ENCODE data around the gene ZNF215. TPM values are rescaled to one million over a fixed set of nuclear protein-coding genes. Genes with fewer than 3 reads are reported as not detected.

ZNF215 gene
- total RNA-seq, 2 experiments from 2014 or later, result 59.8 to 61.0 TPM

DNA sequence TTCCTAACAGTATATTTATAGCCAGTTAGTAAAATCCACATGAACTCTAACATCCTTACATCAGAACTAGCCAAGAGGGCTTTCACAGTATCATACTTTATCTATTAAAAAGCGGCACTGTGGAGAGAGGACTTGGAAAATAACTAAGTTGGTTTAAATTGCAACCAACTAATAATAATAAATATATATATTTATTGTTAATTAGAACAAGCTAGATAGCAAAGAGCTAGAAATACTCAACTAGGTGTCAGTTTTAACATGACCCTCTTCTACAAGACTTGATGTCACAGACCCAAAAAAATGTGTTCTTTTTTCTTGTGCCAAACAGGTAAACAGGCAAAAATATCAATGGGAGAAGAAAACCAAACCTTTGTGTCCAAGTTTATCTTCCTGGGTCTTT lies 5.5 kb upstream of the ZNF215 start, which contains the start of gene OR2D3:
TSS of gene OR2D3 (plus strand) at position 301 of the 400 bp plus-strand sequence. CDS start at position 301, 0 bp downstream.
- BruUV-seq (replicated peaks), result no TSS peak
- Histone ChIP-seq H2AFZ (ENCODE audit: low read length) (no peak within 1 kb of the TSS), H3K27ac (ENCODE audit: low read depth, low read length, poor library complexity, severe bottlenecking) (no peak within 1 kb of the TSS), H3K9me2 (ENCODE audit: insufficient read depth, low read length) (no peaks in the 10 kb centered on the region), H3K4me1 (ENCODE audit: insufficient read depth, low read length, poor library complexity, severe bottlenecking) (peaks cover 5% of the 10 kb centered on the region), H3K4me3 (ENCODE audit: low read depth, low read length, poor library complexity, severe bottlenecking) (no peak within 1 kb of the TSS), H3K9me3 (ENCODE audit: low read length) (peaks cover 6% of the 10 kb centered on the region), H3K79me2 (ENCODE audit: insufficient read depth, low read depth, low read length) (no peaks in the 10 kb centered on the region), H4K20me1 (ENCODE audit: insufficient read depth, low read length) (no peaks in the 10 kb centered on the region), H3K4me2 (ENCODE audit: low read length) (no peak within 1 kb of the TSS), H3K36me3 (ENCODE audit: insufficient read depth, low read length) (peaks cover 15% of the 10 kb centered on the region)
- ChIA-PET POLR2A (interaction anchor here (0.7 kb wide), 1 partner anchor 9 kb away, joined by 4 read pairs; no protein-coding TSS in a partner anchor), CTCF (ENCODE audit: unreplicated experiment) (no interaction called here)
- intact Hi-C loops (cut with micrococcal nuclease; ENCODE audit: unreplicated experiment), result loop anchor here (10.0 kb wide), 1 partner anchor 686 kb away; the partner anchor contains the start of genes CNGA4 and FHIP1B
- no peak for DNase-seq (ENCODE audit: low spot score)
- TF ChIP-seq, protein P1, sequence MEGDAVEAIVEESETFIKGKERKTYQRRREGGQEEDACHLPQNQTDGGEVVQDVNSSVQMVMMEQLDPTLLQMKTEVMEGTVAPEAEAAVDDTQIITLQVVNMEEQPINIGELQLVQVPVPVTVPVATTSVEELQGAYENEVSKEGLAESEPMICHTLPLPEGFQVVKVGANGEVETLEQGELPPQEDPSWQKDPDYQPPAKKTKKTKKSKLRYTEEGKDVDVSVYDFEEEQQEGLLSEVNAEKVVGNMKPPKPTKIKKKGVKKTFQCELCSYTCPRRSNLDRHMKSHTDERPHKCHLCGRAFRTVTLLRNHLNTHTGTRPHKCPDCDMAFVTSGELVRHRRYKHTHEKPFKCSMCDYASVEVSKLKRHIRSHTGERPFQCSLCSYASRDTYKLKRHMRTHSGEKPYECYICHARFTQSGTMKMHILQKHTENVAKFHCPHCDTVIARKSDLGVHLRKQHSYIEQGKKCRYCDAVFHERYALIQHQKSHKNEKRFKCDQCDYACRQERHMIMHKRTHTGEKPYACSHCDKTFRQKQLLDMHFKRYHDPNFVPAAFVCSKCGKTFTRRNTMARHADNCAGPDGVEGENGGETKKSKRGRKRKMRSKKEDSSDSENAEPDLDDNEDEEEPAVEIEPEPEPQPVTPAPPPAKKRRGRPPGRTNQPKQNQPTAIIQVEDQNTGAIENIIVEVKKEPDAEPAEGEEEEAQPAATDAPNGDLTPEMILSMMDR (conservative IDR thresholded peaks at IDR 0.05; ENCODE audit: low read length), result no peak
- TF ChIP-seq EZH2phosphoT487 (IDR thresholded peaks at IDR 0.05; ENCODE audit: borderline replicate concordance, low read depth, low read length), result no peak

DNA sequence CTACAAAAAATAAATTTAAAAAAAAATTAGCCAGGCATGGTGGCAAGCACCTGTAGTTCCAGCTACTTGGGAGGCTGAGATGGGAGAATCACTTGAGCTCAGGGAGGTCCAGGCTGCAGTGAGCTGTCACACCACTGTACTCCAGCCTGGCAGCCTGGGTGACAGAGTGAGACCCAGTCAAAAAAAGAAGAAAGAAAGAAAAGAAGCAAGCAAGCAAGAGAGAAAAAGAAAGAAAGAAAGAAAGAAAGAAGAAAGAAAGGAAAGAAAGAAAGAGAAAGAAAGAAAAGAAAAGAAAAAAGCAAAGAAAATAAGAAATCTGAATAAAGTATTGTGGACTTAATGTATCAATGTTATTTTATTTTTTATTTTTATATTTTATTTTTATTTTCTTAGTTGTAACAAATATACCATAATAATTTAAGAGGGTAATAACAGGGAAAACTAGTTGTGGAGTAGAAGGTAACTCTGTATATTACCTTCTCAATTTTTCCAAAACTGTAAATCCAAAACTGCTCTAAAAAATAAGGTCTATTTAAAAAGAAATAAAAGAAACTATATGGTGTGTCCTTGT lies 1.1 kb upstream of the ZNF215 start:
- H3K9me3 ChIP-seq (ENCODE audit: low read length), result no peaks in the 10 kb centered on the region
- BruUV-seq (replicated peaks), result no TSS peak
- peaks cover 28% of the 10 kb centered on the region for H3K79me2 ChIP-seq (ENCODE audit: insufficient read depth, low read depth, low read length)
- peak overlapping the region; percentile 95 for H3K27ac ChIP-seq (ENCODE audit: low read depth, low read length, poor library complexity, severe bottlenecking)
- ChIA-PET POLR2A (interaction anchor here (0.6 to 5.3 kb wide), 3 partner anchors 12 to 186 kb away, joined by 3 to 43 read pairs (median 3); no protein-coding TSS in a partner anchor), CTCF (ENCODE audit: unreplicated experiment) (interaction anchor here (1.0 kb wide), 1 partner anchor 112 kb away, joined by 3 read pairs; no protein-coding TSS in a partner anchor)
- no peaks in the 10 kb centered on the region for H4K20me1 ChIP-seq (ENCODE audit: insufficient read depth, low read length)
- DNase-seq (ENCODE audit: low spot score), result no peak
- TF ChIP-seq EZH2phosphoT487 (IDR thresholded peaks at IDR 0.05; ENCODE audit: borderline replicate concordance, low read depth, low read length), result no peak
- TF ChIP-seq, protein P1 (conservative IDR thresholded peaks at IDR 0.05; ENCODE audit: low read length), result no peak
- H3K4me3 ChIP-seq (ENCODE audit: low read depth, low read length, poor library complexity, severe bottlenecking), result peak overlapping the region; percentile 95
- peaks cover 33% of the 10 kb centered on the region for H3K36me3 ChIP-seq (ENCODE audit: insufficient read depth, low read length)
- H3K4me1 ChIP-seq (ENCODE audit: insufficient read depth, low read length, poor library complexity, severe bottlenecking), result peaks cover 24% of the 10 kb centered on the region
- intact Hi-C loops (cut with micrococcal nuclease; ENCODE audit: unreplicated experiment), result loop anchor here (5.0 to 10.0 kb wide), 3 partner anchors 323 to 690 kb away; partner anchors contain the start of genes CNGA4, FHIP1B, ILK and RRP8
- H3K9me2 ChIP-seq (ENCODE audit: insufficient read depth, low read length), result no peaks in the 10 kb centered on the region
- peak overlapping the region; percentile 81; the same call in 1 of the 2 replicates for H2AFZ ChIP-seq (ENCODE audit: low read length)
- H3K4me2 ChIP-seq (ENCODE audit: low read length), result peak overlapping the region; percentile 90

Measured in OCI-LY7 (cell line).